ENCODE data around the gene FGFR4. TPM values are rescaled to one million over a fixed set of nuclear protein-coding genes. Genes with fewer than 3 reads are reported as not detected.

The FGFR4 gene
- total RNA-seq, 4 donors from 2014 or later = 1.8 to 12.2 (median 5.4) TPM

GRCh38 chr5:177133853-177134696, 47.4 kb downstream of the FGFR4 start:
- under 1% methylated on average over 26 of the region's 83 CpGs for WGBS

GRCh38 chr5:177134697-177135225, 48.0 kb downstream of the FGFR4 start:
- H3K36me3 ChIP-seq = peaks cover 21% of the 10 kb centered on the region
- H3K4me3 ChIP-seq = peak overlapping the region; percentile 86
- no peaks in the 10 kb centered on the region for H3K9me3 ChIP-seq
- peak overlapping the region; percentile 92 for H3K27ac ChIP-seq
- DNase-seq (ENCODE audit: low spot score in 2 of 2) = no peak
- H3K27me3 ChIP-seq = no peaks in the 10 kb centered on the region
- TF ChIP-seq EP300 (IDR thresholded peaks at IDR 0.05) (no peak), POLR2AphosphoS5 (IDR thresholded peaks at IDR 0.05) (no peak), POLR2A (IDR thresholded peaks at IDR 0.05) (no peak), CTCF (IDR thresholded peaks at IDR 0.05) (no peak)
- 9% methylated on average over 13 of the region's 13 CpGs for WGBS
- peaks cover 58% of the 10 kb centered on the region for H3K4me1 ChIP-seq

More at GRCh38 chr5:177133853-177134696, 47.4 kb downstream of the FGFR4 start:
- H3K9me3 ChIP-seq = no peaks in the 10 kb centered on the region
- no peaks in the 10 kb centered on the region for H3K27me3 ChIP-seq
- peak overlapping the region; percentile 86 for H3K4me3 ChIP-seq
- no peak for DNase-seq (ENCODE audit: low spot score in 2 of 2)
- H3K4me1 ChIP-seq = peaks cover 51% of the 10 kb centered on the region
- peaks cover 21% of the 10 kb centered on the region for H3K36me3 ChIP-seq
- TF ChIP-seq EP300 (IDR thresholded peaks at IDR 0.05) (no peak), POLR2AphosphoS5 (IDR thresholded peaks at IDR 0.05) (no peak), POLR2A (IDR thresholded peaks at IDR 0.05) (no peak), CTCF (IDR thresholded peaks at IDR 0.05) (no peak)
- H3K27ac ChIP-seq = peak overlapping the region; percentile 92

- Histone ChIP-seq H3K36me3 (peaks cover 52% of the 10 kb centered on the region), H3K4me1 (peaks cover 45% of the 10 kb centered on the region), H3K9me3 (no peaks in the 10 kb centered on the region), H3K4me3 (no peak overlapping the region), H3K27ac (no peak overlapping the region), H3K27me3 (no peaks in the 10 kb centered on the region)
- no peak for DNase-seq (ENCODE audit: low spot score in 2 of 2)
- no peak for TF ChIP-seq POLR2AphosphoS5 (IDR thresholded peaks at IDR 0.05)
- no peak for TF ChIP-seq EP300 (IDR thresholded peaks at IDR 0.05)
- TF ChIP-seq POLR2A (IDR thresholded peaks at IDR 0.05) = no peak
- TF ChIP-seq CTCF (IDR thresholded peaks at IDR 0.05) = no peak
- WGBS = 84% methylated on average over 2 of the region's 2 CpGs
These were observed 53.6 kb downstream of the FGFR4 start for GRCh38 chr5:177140312-177140711.

- H3K4me1 ChIP-seq = peaks cover 33% of the 10 kb centered on the region
- H3K9me3 ChIP-seq = no peaks in the 10 kb centered on the region
- TF ChIP-seq POLR2AphosphoS5 (IDR thresholded peaks at IDR 0.05) (no peak), CTCF (IDR thresholded peaks at IDR 0.05) (no peak), EP300 (IDR thresholded peaks at IDR 0.05) (no peak), POLR2A (IDR thresholded peaks at IDR 0.05) (no peak)
- no peak overlapping the region for H3K27ac ChIP-seq
- 74% methylated on average over 3 of the region's 3 CpGs for whole genome bisulfite sequencing
- peaks cover 56% of the 10 kb centered on the region for H3K36me3 ChIP-seq
- no peak for DNase-seq (ENCODE audit: low spot score in 2 of 2)
- no peak overlapping the region for H3K4me3 ChIP-seq
- H3K27me3 ChIP-seq = no peaks in the 10 kb centered on the region
These were observed 54.8 kb downstream of the FGFR4 start for GRCh38 chr5:177141496-177141895.

- no peak for DNase-seq (ENCODE audit: low spot score in 2 of 2)
- 78% methylated on average over 2 of the region's 2 CpGs for WGBS
- Histone ChIP-seq H3K27ac (no peak overlapping the region), H3K4me3 (no peak overlapping the region), H3K36me3 (peaks cover 62% of the 10 kb centered on the region), H3K9me3 (no peaks in the 10 kb centered on the region), H3K27me3 (no peaks in the 10 kb centered on the region), H3K4me1 (peaks cover 27% of the 10 kb centered on the region)
- TF ChIP-seq POLR2AphosphoS5 (IDR thresholded peaks at IDR 0.05) (no peak), EP300 (IDR thresholded peaks at IDR 0.05) (no peak), POLR2A (IDR thresholded peaks at IDR 0.05) (no peak), CTCF (IDR thresholded peaks at IDR 0.05) (no peak)
These were observed 55.4 kb downstream of the FGFR4 start for GRCh38 chr5:177142098-177142611.

All from suprapubic skin (tissue), 4 donors.